Hematopoietic multipotent progenitor cell (in vitro differentiated cells): ENCODE results near the gene PHLDB2. TPM values are rescaled to one million over a fixed set of nuclear protein-coding genes. Genes with fewer than 3 reads are reported as not detected.

ENCODE experiments used
- DNase-seq, 3 donors: peaks; one replicate each; pipeline ENCODE4 v3.0.0-alpha.2; 2011 to 2015; ENCODE audit warnings: low read depth in 2 of 3, low spot score in 2 of 3
- total RNA-seq: library from RNA; depleted of rRNA; stranded (reverse); fragments of >200 nt; gene quantifications from one replicate; pipeline ENCODE4 v1.2.3, GENCODE V29; 2012

Gene PHLDB2
- total RNA-seq, 1 donor: 4.8 TPM

- DNase-seq: no peak
These were observed 60.5 kb downstream of the PHLDB2 start for GRCh38 chr3:111919370-111920065.

GRCh38 chr3:111921181-111921580 is 62.1 kb downstream of the PHLDB2 start:
- no peak for DNase-seq

- no peak for DNase-seq
These were observed 64.2 kb downstream of the PHLDB2 start for GRCh38 chr3:111923095-111923771.

GRCh38 chr3:111923806-111924205 is 64.7 kb downstream of the PHLDB2 start:
- no peak for DNase-seq

- no peak for DNase-seq
These were observed 65.2 kb downstream of the PHLDB2 start for GRCh38 chr3:111924283-111924682.

- no peak for DNase-seq
These were observed 67.2 kb downstream of the PHLDB2 start for GRCh38 chr3:111926266-111926676.

- DNase-seq: no peak
These were observed 69.5 kb downstream of the PHLDB2 start for GRCh38 chr3:111928613-111929012.

GRCh38 chr3:111929484-111929883 is 70.4 kb downstream of the PHLDB2 start:
- no peak for DNase-seq

GRCh38 chr3:111932946-111933345 is 73.9 kb downstream of the PHLDB2 start:
- peak in 2 of 3 donors; percentile 16 to 64 for DNase-seq

GRCh38 chr3:111936191-111936841 is 77.3 kb downstream of the PHLDB2 start:
- DNase-seq: no peak

- DNase-seq: no peak
These were observed 77.9 kb downstream of the PHLDB2 start for GRCh38 chr3:111936967-111937366.

- no peak for DNase-seq
These were observed 78.8 kb downstream of the PHLDB2 start for GRCh38 chr3:111937871-111938270.

- no peak for DNase-seq
These were observed 80.8 kb downstream of the PHLDB2 start for GRCh38 chr3:111939873-111940272.

GRCh38 chr3:111943533-111943932 is 84.5 kb downstream of the PHLDB2 start:
- DNase-seq: no peak

GRCh38 chr3:111944372-111944771 is 85.3 kb downstream of the PHLDB2 start:
- DNase-seq: no peak

- no peak for DNase-seq
These were observed 88.2 kb downstream of the PHLDB2 start for GRCh38 chr3:111947231-111947630.

- DNase-seq: no peak
These were observed 89.7 kb downstream of the PHLDB2 start for GRCh38 chr3:111948786-111949185.

GRCh38 chr3:111949712-111950111 is 90.6 kb downstream of the PHLDB2 start:
- no peak for DNase-seq

GRCh38 chr3:111951032-111951431 is 92.0 kb downstream of the PHLDB2 start:
- DNase-seq: no peak

- DNase-seq: no peak
These were observed 93.0 kb downstream of the PHLDB2 start for GRCh38 chr3:111952086-111952485.

- DNase-seq: no peak
These were observed 93.9 kb downstream of the PHLDB2 start for GRCh38 chr3:111952866-111953450.
